Medulla oblongata (tissue), 1 donor: Measurements from ENCODE around the gene DPP4.

Source experiments
- DNase-seq: peaks from one replicate; pipeline ENCODE4 v3.0.0-alpha.2; 2015; ENCODE audit errors: extremely low spot score

DPP4 gene

GRCh38 chr2:162073888-162074631, at the start of gene DPP4:
DPP4 (minus strand) TSS chr2:162074215; CDS start chr2:162073981, 234 bp downstream.
- DNase-seq = no peak

GRCh38 chr2:162118166-162119031, 44.4 kb upstream of the DPP4 start:
- peak; percentile 59 for DNase-seq

- no peak for DNase-seq
Measured at GRCh38 chr2:162116352-162116751, 42.3 kb upstream of the DPP4 start.

- no peak for DNase-seq
Measured at GRCh38 chr2:162115076-162115475, 41.1 kb upstream of the DPP4 start.

GRCh38 chr2:162114271-162114670, 40.3 kb upstream of the DPP4 start:
- no peak for DNase-seq

- peak; percentile 71 for DNase-seq
Measured at GRCh38 chr2:162113776-162114168, 39.8 kb upstream of the DPP4 start.

GRCh38 chr2:162113088-162113775, 39.2 kb upstream of the DPP4 start:
- DNase-seq = no peak

- no peak for DNase-seq
Measured at GRCh38 chr2:162111958-162112850, 38.2 kb upstream of the DPP4 start.

- no peak for DNase-seq
Measured at GRCh38 chr2:162107361-162107901, 33.4 kb upstream of the DPP4 start.

GRCh38 chr2:162106746-162107145, 32.7 kb upstream of the DPP4 start:
- DNase-seq = no peak

GRCh38 chr2:162106146-162106551, 32.1 kb upstream of the DPP4 start:
- DNase-seq = no peak

- DNase-seq = no peak
Measured at GRCh38 chr2:162103443-162104009, 29.5 kb upstream of the DPP4 start.

- DNase-seq = no peak
Measured at GRCh38 chr2:162100579-162100978, 26.6 kb upstream of the DPP4 start.

- DNase-seq = no peak
Measured at GRCh38 chr2:162099836-162100235, 25.8 kb upstream of the DPP4 start.

- DNase-seq = no peak
Measured at GRCh38 chr2:162092658-162093556, 18.9 kb upstream of the DPP4 start.

- DNase-seq = no peak
Measured at GRCh38 chr2:162092008-162092390, 18.0 kb upstream of the DPP4 start.

- DNase-seq = no peak
Measured at GRCh38 chr2:162091325-162092007, 17.5 kb upstream of the DPP4 start.

GRCh38 chr2:162090109-162090508, 16.1 kb upstream of the DPP4 start:
- DNase-seq = no peak

GRCh38 chr2:162086904-162087303, 12.9 kb upstream of the DPP4 start:
- no peak for DNase-seq
